ENCODE data around the gene SNTG2. TPM values are rescaled to one million over a fixed set of nuclear protein-coding genes. Genes with fewer than 3 reads are reported as not detected.

SNTG2 gene
- total RNA-seq, 1 donor from 2014 or later: not detected

GRCh38 chr2:1269812-1270211, 319.2 kb downstream of the SNTG2 start:
- H3K4me3 ChIP-seq (ENCODE audit: low read depth, low read length): no peak overlapping the region
- TF ChIP-seq CTCF (conservative IDR thresholded peaks at IDR 0.05; ENCODE audit: low read depth, low read length): no peak
- DNase-seq (ENCODE audit: low read depth): no peak

GRCh38 chr2:1272835-1273234, 322.2 kb downstream of the SNTG2 start:
- H3K4me3 ChIP-seq (ENCODE audit: low read depth, low read length): no peak overlapping the region
- DNase-seq (ENCODE audit: low read depth): no peak
- no peak for TF ChIP-seq CTCF (conservative IDR thresholded peaks at IDR 0.05; ENCODE audit: low read depth, low read length)

GRCh38 chr2:1277634-1278033, 327.0 kb downstream of the SNTG2 start:
- TF ChIP-seq CTCF (conservative IDR thresholded peaks at IDR 0.05; ENCODE audit: low read depth, low read length): no peak
- DNase-seq (ENCODE audit: low read depth): no peak
- no peak overlapping the region for H3K4me3 ChIP-seq (ENCODE audit: low read depth, low read length)

- TF ChIP-seq CTCF (conservative IDR thresholded peaks at IDR 0.05; ENCODE audit: low read depth, low read length): no peak
Measured at GRCh38 chr2:1278125-1278524, 327.5 kb downstream of the SNTG2 start.

GRCh38 chr2:1278861-1279260, 328.2 kb downstream of the SNTG2 start:
- no peak for DNase-seq (ENCODE audit: low read depth)
- no peak for TF ChIP-seq CTCF (conservative IDR thresholded peaks at IDR 0.05; ENCODE audit: low read depth, low read length)
- H3K4me3 ChIP-seq (ENCODE audit: low read depth, low read length): no peak overlapping the region

More at GRCh38 chr2:1278125-1278524, 327.5 kb downstream of the SNTG2 start:
- no peak overlapping the region for H3K4me3 ChIP-seq (ENCODE audit: low read depth, low read length)
- no peak for DNase-seq (ENCODE audit: low read depth)

- TF ChIP-seq CTCF (conservative IDR thresholded peaks at IDR 0.05; ENCODE audit: low read depth, low read length): no peak
Measured at GRCh38 chr2:1282552-1282951, 331.9 kb downstream of the SNTG2 start.

GRCh38 chr2:1283020-1283801, 332.6 kb downstream of the SNTG2 start:
- no peak for DNase-seq (ENCODE audit: low read depth)
- H3K4me3 ChIP-seq (ENCODE audit: low read depth, low read length): no peak overlapping the region
- no peak for TF ChIP-seq CTCF (conservative IDR thresholded peaks at IDR 0.05; ENCODE audit: low read depth, low read length)

More at GRCh38 chr2:1282552-1282951, 331.9 kb downstream of the SNTG2 start:
- no peak for DNase-seq (ENCODE audit: low read depth)
- H3K4me3 ChIP-seq (ENCODE audit: low read depth, low read length): no peak overlapping the region

Data from epithelial cell of proximal tubule (primary cell).